ENCODE data around the gene STXBP6.

The STXBP6 gene

DNA sequence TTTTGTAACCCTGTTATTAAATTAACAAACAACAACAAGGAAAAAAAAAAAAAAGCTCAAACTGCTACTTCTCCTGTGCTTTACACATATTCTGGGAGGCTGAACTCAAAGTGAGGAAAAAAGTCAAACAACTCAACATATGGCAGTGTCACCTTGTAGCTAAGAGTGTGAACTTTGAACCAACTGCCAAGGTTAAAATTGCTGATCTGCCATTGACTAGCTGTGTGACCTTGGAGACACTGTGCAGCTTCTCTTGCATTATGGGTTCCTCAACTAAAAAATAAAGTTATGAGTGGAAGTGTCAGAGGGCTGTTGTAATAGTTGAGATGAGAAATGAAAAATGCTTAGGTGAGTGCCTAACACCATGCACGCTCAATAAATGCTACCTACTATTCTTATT is 34.2 kb downstream of the STXBP6 start:
- no peak for DNase-seq (ENCODE audit: low read depth)

GRCh38 chr14:25014440-25014839 is 35.5 kb downstream of the STXBP6 start:
- no peak for DNase-seq (ENCODE audit: low read depth)

DNA sequence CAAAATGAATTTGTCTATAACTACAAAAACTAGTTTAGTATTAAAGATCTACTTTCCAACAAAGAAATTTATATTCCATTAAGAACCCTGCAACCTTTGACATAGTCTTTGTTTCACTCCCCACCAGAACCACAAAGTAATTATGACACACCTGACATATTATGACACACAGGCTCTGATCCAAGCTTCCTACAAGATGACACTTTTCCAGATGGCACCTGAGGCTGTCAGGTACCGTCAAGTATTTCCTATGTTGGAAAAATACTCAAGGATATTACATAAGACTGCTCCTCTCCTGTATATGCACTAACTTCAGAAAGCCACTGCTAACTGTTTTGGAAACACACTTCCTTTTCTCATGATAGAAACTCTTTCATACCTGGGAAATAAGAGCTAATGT is 38.9 kb downstream of the STXBP6 start:
- no peak for DNase-seq (ENCODE audit: low read depth)

DNA sequence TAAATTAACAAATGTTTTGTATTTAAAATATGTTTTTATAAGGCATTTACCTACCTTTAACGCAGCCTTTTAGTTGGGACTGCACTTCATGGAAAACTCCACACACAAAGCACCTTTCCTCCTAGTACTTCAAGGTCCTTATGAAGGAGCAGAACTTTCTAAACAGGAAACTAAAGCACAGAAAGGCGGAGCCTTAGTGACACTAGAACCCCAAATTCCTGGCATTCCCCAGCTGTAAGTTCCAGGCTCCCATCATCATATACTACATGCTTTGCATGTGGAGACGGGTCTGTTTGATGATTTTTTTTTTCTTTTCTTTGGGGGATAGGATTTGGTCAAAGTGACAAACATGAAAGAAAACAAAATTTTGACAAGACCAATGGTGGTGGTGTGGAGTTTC is 39.5 kb downstream of the STXBP6 start:
- DNase-seq (ENCODE audit: low read depth): no peak

DNA sequence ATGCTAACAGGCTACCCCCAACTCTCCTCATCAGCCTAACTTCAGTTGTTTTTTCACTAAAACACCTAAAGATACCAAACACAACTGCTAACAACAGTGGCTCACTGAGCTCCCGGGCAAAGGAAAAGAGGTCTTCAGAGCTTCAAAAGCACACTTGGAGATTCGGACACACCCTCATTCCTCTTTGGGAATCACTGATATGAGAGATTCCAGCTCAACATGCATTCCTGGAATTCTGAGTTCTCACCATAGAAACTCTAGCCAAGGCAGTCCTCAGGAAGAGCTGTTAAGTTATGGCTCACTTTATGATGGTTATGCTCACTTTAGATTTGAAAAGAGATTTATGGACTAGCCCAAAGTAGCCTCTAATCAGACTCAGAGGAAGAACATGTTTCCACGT is 40.1 kb downstream of the STXBP6 start:
- no peak for DNase-seq (ENCODE audit: low read depth)

- no peak for DNase-seq (ENCODE audit: low read depth)
Observed at GRCh38 chr14:25007832-25008231, 42.1 kb downstream of the STXBP6 start.

- DNase-seq (ENCODE audit: low read depth): no peak
Observed at GRCh38 chr14:25006961-25007795, 42.8 kb downstream of the STXBP6 start.

DNA sequence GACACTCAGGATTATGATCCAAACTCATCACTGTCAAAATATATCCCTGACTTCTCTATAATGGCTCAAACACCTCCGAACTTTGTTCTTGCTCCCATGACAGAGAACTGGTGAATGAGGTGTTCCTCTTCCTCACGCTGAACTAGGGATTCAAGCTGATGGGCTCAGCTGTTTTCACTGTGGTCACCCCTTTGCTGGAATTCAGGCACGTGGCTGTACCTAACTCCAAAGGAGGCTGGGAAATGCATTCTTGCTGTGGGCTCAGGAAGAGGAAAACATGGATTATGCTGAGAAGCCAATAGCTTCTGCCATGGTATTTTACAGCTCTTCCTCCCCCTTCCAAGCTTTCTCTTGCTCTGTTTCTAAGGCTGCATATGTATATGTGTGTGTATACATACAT is 43.9 kb downstream of the STXBP6 start:
- DNase-seq (ENCODE audit: low read depth): no peak

- no peak for DNase-seq (ENCODE audit: low read depth)
Observed at GRCh38 chr14:25004389-25004809, 45.5 kb downstream of the STXBP6 start.

DNA sequence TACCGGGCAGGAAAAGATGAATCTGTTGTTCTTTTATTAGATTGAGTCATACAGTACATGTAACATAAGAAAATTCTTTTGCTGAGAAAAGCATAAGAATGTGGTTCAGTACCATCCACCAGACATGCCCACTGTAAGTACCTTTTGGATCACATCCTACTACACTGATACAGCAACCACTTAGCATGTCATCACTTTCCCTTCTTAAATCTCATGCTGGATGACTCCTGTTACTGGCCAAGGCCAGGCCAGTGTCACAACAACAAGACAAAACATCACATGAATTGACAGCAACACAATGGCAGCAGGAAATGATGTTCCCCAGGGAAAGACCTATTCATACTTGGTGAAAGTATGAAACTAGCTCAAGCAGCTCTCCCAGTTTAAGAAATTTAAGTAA is 46.4 kb downstream of the STXBP6 start:
- no peak for DNase-seq (ENCODE audit: low read depth)

DNA sequence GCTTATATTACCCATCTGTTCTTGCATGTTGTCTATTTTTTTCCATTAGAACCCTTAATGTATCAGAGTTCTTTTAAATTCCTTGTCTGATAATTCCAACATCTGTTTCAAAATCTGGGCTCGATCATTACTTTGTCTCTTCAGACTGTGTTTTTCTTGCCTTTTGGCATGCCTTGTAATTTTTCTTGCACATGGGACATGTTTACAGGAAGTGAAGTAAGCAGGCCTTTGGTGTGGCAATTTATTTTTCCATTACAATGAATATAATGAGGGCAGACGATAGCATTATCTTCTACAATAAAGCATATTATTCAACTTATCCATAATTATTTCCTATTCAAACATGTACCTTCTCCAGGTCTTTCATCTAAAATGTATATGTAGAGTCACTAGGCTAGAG is 48.3 kb downstream of the STXBP6 start:
- no peak for DNase-seq (ENCODE audit: low read depth)

DNA sequence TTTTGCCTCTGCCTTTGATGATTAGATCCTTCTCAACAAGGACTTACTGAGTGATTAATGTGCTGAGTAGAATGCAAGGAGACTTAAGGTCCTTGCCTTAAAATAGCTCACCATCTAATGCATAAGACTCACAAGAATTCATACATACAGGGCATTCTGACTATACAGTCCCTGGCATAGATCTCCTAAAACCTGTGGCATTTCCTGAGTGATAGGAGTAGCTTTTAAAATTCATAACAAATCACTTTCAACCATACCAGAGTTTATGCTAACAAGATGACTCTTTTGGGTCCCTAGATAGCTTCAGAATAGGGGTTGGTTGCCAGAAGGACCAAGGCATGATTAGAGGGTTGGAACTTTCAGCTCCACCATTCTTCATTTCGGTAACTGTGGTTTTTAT is 48.8 kb downstream of the STXBP6 start:
- no peak for DNase-seq (ENCODE audit: low read depth)

DNA sequence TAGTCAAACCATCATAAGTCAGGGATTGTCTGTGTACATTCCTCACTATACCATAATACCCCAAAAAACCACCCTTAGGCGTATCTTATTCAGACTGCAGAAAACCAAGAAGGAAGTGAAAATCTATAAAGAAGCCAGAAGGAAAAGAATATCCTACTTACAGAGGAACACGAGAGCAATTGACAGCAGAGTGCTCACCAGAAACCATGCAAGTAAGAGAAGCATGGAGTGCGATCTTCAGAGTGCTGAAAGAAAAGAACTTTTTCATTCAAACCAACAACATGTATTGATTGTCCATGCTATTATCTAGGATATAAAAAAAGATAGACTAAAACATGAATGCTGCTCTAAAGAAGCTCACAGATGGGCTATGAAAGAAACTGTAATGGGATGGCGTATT is 50.8 kb downstream of the STXBP6 start:
- DNase-seq (ENCODE audit: low read depth): no peak

- no peak for DNase-seq (ENCODE audit: low read depth)
Observed at GRCh38 chr14:24996930-24997725, 52.8 kb downstream of the STXBP6 start.

DNA sequence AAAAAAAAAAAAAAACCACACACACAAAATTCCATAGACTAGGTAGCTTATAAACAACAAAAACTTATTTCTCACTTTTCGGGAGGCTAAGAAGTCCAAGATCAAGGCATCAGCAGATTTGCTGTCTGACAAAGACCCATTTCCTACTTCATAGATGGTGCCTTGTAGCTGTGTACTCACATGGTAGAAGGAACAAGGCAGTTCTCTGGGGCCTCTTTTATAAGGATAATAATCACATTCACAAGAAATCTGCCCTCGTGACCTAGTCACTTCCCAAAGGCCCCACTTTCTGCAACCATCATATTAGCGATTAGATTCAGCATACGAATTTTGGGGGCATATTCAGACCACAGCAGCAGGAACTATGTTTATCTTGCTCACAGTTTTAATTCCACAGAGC is 54.9 kb downstream of the STXBP6 start:
- no peak for DNase-seq (ENCODE audit: low read depth)

- DNase-seq (ENCODE audit: low read depth): no peak
Observed at GRCh38 chr14:24993631-24994030, 56.3 kb downstream of the STXBP6 start.

DNA sequence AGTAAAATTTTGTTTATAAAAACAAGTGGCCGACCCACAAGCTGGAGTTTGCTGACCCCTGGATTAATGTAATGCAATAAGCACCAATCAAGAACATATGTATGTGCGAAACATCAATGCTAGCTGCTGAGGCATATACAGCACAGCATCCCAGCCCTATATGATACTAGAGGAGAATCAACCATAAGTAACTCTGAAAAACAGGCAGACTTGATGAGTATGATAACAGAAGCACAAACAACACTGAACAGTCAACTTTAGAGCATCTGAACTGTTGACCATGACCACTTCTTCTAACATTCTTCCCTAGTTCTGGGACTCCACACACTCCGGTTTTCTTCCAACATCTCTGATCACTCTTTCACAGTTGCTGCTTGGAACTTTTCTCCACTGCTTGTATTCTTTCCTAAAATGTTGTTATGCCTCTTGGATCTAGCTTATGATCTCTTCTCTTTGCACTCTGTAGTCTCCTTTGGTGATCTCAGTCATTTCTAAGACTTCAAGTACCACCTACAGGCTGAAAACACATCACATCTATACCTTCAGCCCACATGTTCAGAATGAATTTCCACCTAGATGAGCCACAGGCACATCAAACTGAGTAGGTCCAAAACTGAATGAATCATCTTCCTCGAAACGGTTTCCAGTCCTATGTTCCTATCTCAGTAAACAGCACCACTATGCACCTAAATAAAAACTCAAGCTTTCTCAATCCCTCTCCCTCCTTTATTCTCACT is 57.2 kb downstream of the STXBP6 start:
- DNase-seq (ENCODE audit: low read depth): no peak

GRCh38 chr14:24991821-24992220 is 58.1 kb downstream of the STXBP6 start:
- no peak for DNase-seq (ENCODE audit: low read depth)

- no peak for DNase-seq (ENCODE audit: low read depth)
Observed at GRCh38 chr14:24991288-24991687, 58.7 kb downstream of the STXBP6 start.

DNA sequence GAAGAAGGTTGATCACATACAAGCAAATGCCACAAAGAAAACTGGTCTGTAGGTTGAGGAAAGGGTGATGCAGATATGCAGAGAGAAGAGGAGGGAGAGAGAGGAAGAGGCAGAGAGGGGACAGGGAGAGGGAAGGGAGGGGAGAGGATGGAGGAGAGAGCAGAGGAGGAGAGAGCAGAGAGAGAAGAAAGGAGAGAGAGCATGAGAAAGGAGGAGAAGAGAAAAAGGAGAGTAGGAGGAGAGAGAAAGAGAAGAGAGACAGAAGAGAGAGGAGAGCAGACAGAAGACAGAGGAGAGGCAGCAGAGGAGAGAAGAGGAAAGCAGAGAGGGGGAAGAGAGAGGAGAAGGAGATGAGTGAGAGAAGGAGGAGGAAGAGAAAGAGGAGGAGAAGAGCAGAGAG is 59.2 kb downstream of the STXBP6 start:
- DNase-seq (ENCODE audit: low read depth): no peak

- no peak for DNase-seq (ENCODE audit: low read depth)
Observed at GRCh38 chr14:24990050-24990449, 59.9 kb downstream of the STXBP6 start.

DNA sequence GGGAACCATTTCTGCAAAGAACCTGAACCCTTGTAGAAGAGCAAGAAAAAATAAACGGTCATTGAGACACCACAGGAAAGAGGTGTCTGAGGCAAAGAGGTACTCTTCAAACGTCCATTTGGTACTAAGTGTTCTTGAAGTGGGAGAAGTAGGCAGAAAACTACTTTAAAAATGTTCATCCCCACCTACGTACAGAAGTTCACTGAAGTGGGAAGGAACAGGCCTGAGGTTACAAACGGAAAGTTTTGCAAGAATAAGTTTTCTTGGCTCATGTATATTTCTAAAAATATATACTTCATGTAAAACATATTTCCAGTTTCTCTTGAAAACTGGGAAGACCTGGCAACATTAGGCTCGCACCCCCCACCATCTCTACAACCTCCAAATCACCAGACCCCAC is 61.2 kb downstream of the STXBP6 start:
- no peak for DNase-seq (ENCODE audit: low read depth)

All from T-helper 22 cell (primary cell).